ENCODE data around the gene IGFL1.
"Not testable (repeated sequence)": the region's sequence is repeated elsewhere in the genome, so short reads cannot be mapped to it uniquely, and the experiment has no call there.

Gene IGFL1

GRCh38 chr19:46202872-46203860 lies 26.4 kb upstream of the IGFL1 start:
- DNase-seq, result no peak

- no peak for DNase-seq
Measured at GRCh38 chr19:46204008-46204407, 25.5 kb upstream of the IGFL1 start.

GRCh38 chr19:46205183-46205984 lies 24.2 kb upstream of the IGFL1 start:
- DNase-seq, result no peak

- no peak for DNase-seq
Measured at GRCh38 chr19:46206176-46206575, 23.4 kb upstream of the IGFL1 start.

- no peak for DNase-seq
Measured at GRCh38 chr19:46206682-46207081, 22.9 kb upstream of the IGFL1 start.

GRCh38 chr19:46207858-46208257 lies 21.7 kb upstream of the IGFL1 start:
- DNase-seq, result not testable (repeated sequence)

- no peak for DNase-seq
Measured at GRCh38 chr19:46209051-46209450, 20.5 kb upstream of the IGFL1 start.

GRCh38 chr19:46209472-46209871 lies 20.1 kb upstream of the IGFL1 start:
- DNase-seq, result no peak

- no peak for DNase-seq
Measured at GRCh38 chr19:46210669-46211068, 18.9 kb upstream of the IGFL1 start.

GRCh38 chr19:46211201-46211881 lies 18.2 kb upstream of the IGFL1 start:
- DNase-seq, result no peak

GRCh38 chr19:46212592-46212991 lies 16.9 kb upstream of the IGFL1 start:
- DNase-seq, result not testable (repeated sequence)

GRCh38 chr19:46213156-46213555 lies 16.4 kb upstream of the IGFL1 start:
- no peak for DNase-seq

- DNase-seq, result no peak
Measured at GRCh38 chr19:46213806-46214205, 15.7 kb upstream of the IGFL1 start.

GRCh38 chr19:46216612-46217011 lies 12.9 kb upstream of the IGFL1 start:
- DNase-seq, result no peak

GRCh38 chr19:46217476-46217875 lies 12.1 kb upstream of the IGFL1 start:
- DNase-seq, result no peak

GRCh38 chr19:46218160-46218559 lies 11.4 kb upstream of the IGFL1 start:
- no peak for DNase-seq

GRCh38 chr19:46220038-46220615 lies 9.4 kb upstream of the IGFL1 start:
- DNase-seq, result no peak

GRCh38 chr19:46221152-46221551 lies 8.4 kb upstream of the IGFL1 start:
- no peak for DNase-seq

- no peak for DNase-seq
Measured at GRCh38 chr19:46221981-46222610, 7.4 kb upstream of the IGFL1 start.

- not testable (repeated sequence) for DNase-seq
Measured at GRCh38 chr19:46223787-46224186, 5.8 kb upstream of the IGFL1 start.

GRCh38 chr19:46224773-46225172 lies 4.8 kb upstream of the IGFL1 start:
- DNase-seq, result no peak

GRCh38 chr19:46225558-46226004 lies 4.0 kb upstream of the IGFL1 start:
- DNase-seq, result no peak

Measured in activated gamma-delta T cell treated with Interleukin-2 at 50 U/mL for 16 hours (primary cell).